BE2C (cell line): ENCODE results near the gene FNIP1.

Experiments
- DNase-seq: peaks from one replicate; pipeline ENCODE4 v3.0.0-alpha.2; 2020
- H3K27me3 ChIP-seq: fragments of 250-450 bp; sonication (Bioruptor Pico); 2 replicates; pipeline ENCODE4 v1.5.1; 2020; ENCODE audit warnings: mild to moderate bottlenecking
- H3K36me3 ChIP-seq: fragments of 250-450 bp; sonication (Bioruptor Pico); 2 replicates; pipeline ENCODE4 v1.5.1; 2020; ENCODE audit warnings: mild to moderate bottlenecking
- H3K4me1 ChIP-seq: fragments of 250-450 bp; sonication (Bioruptor Pico); 2 replicates; pipeline ENCODE4 v1.5.1; 2020
- H3K4me3 ChIP-seq: 2 replicates; pipeline ENCODE4 v1.5.1; 2011; ENCODE audit warnings: low read depth, low read length
- H3K9me3 ChIP-seq: fragments of 250-450 bp; sonication (Bioruptor Pico); 2 replicates; pipeline ENCODE4 v1.5.1; 2020
- TF ChIP-seq, protein P1 (sequence below): IDR thresholded peaks from 2 replicates; pipeline ENCODE4 v1.5.1; 2012; ENCODE audit warnings: mild to moderate bottlenecking, low read depth, low read length

FNIP1 gene

DNA sequence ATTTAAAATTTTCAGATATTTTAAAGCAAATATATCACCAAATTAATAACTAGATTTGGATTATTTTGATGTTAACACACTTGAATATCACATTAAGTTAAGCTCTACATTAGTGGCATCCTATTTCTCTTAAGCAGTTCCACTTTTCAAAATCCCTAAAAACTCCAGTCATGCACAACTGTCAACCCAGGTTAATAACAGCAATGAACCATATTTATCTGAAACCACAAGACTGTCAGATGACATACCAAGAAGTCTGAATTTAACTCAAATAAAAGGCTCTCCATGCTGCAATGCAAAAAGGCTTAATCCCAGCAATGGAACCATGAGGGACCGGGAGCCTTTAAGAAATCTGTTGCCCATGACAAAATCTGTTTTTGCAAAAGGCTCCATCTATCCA lies 27.5 kb downstream of the FNIP1 start:
- Histone ChIP-seq H3K4me1 (no peaks in the 10 kb centered on the region), H3K36me3 (no peaks in the 10 kb centered on the region), H3K27me3 (no peaks in the 10 kb centered on the region), H3K9me3 (no peaks in the 10 kb centered on the region), H3K4me3 (no peak overlapping the region)
- DNase-seq, result no peak
- TF ChIP-seq, protein P1, sequence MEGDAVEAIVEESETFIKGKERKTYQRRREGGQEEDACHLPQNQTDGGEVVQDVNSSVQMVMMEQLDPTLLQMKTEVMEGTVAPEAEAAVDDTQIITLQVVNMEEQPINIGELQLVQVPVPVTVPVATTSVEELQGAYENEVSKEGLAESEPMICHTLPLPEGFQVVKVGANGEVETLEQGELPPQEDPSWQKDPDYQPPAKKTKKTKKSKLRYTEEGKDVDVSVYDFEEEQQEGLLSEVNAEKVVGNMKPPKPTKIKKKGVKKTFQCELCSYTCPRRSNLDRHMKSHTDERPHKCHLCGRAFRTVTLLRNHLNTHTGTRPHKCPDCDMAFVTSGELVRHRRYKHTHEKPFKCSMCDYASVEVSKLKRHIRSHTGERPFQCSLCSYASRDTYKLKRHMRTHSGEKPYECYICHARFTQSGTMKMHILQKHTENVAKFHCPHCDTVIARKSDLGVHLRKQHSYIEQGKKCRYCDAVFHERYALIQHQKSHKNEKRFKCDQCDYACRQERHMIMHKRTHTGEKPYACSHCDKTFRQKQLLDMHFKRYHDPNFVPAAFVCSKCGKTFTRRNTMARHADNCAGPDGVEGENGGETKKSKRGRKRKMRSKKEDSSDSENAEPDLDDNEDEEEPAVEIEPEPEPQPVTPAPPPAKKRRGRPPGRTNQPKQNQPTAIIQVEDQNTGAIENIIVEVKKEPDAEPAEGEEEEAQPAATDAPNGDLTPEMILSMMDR, result no peak

- no peaks in the 10 kb centered on the region for H3K27me3 ChIP-seq
- TF ChIP-seq, protein P1, result no peak
Measured at GRCh38 chr5:131767891-131768290, 28.9 kb downstream of the FNIP1 start.

GRCh38 chr5:131766689-131767088 lies 30.1 kb downstream of the FNIP1 start:
- TF ChIP-seq, protein P1, result no peak
- no peaks in the 10 kb centered on the region for H3K36me3 ChIP-seq
- no peaks in the 10 kb centered on the region for H3K9me3 ChIP-seq
- no peaks in the 10 kb centered on the region for H3K4me1 ChIP-seq
- no peak for DNase-seq
- H3K4me3 ChIP-seq, result no peak overlapping the region
- no peaks in the 10 kb centered on the region for H3K27me3 ChIP-seq

More at GRCh38 chr5:131767891-131768290, 28.9 kb downstream of the FNIP1 start:
- DNase-seq, result no peak
- no peaks in the 10 kb centered on the region for H3K4me1 ChIP-seq
- H3K36me3 ChIP-seq, result no peaks in the 10 kb centered on the region
- H3K4me3 ChIP-seq, result no peak overlapping the region
- H3K9me3 ChIP-seq, result no peaks in the 10 kb centered on the region

DNA sequence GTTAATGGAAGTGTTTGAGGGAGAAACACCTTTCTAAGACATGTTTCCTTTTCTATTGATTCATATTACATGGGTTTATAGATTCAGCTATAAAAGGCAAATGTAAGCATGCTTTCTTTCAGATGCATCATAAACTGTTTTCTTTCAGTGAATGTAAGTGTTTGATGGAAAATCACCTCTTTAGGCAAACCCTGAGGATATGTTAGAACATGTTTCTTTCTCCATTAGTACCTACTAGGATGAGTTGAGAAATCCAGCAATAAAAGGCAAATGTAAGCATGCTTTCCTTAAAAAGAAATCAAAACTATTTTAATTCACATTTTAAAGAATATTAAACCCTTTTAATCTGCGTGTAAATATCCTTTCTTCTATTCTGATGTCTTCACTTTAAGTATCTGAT lies 31.6 kb downstream of the FNIP1 start:
- Histone ChIP-seq H3K9me3 (no peaks in the 10 kb centered on the region), H3K4me1 (no peaks in the 10 kb centered on the region)
- TF ChIP-seq, protein P1, result no peak

DNA sequence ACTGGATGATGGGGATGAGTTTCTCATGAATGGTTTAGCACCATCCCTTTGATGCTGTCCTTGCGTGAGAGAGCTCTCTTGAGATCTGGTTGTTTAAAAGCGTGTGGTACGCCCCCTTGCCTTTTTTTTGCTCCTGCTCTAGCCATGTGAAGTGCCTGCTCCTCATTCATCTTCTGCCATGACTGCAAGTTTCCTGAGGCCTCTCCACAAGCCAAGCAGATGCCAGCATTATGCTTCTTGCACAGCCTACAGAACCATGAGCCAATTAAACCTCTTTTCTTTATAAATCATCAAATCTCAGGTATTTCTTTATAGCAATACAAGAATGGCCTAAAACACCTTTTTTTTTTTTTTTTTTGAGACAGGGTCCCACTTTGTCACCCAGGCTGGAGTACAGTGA lies 32.8 kb downstream of the FNIP1 start:
- Histone ChIP-seq H3K4me3 (no peak overlapping the region), H3K36me3 (no peaks in the 10 kb centered on the region), H3K4me1 (no peaks in the 10 kb centered on the region), H3K27me3 (no peaks in the 10 kb centered on the region), H3K9me3 (no peaks in the 10 kb centered on the region)
- DNase-seq, result no peak
- TF ChIP-seq, protein P1, result no peak

More for the DNA sequence above, 31.6 kb downstream of the FNIP1 start:
- DNase-seq, result no peak
- H3K27me3 ChIP-seq, result no peaks in the 10 kb centered on the region
- H3K36me3 ChIP-seq, result no peaks in the 10 kb centered on the region
- H3K4me3 ChIP-seq, result no peak overlapping the region

DNA sequence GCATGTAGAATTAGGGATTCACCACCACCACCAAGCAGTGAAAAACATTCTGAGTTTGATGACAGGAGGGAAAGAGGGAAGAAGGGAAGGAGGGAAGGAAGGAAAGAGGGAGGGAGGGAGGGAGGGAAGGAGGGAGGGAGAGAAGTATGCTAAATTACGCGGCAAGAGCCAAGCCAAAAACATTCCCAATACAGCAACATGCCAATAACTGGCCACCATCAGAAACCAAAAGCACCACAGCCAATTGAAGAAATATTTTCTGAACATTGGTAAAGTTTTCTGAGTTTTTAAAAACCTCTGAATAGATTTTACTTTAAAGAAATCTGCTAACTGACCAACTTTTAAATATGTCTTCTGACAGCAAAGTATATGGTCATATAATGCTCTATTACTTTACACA lies 36.0 kb downstream of the FNIP1 start:
- H3K36me3 ChIP-seq, result no peaks in the 10 kb centered on the region; the same call in 1 of the 2 replicates
- TF ChIP-seq, protein P1, result no peak
- no peaks in the 10 kb centered on the region for H3K4me1 ChIP-seq
- no peaks in the 10 kb centered on the region for H3K9me3 ChIP-seq
- no peak overlapping the region for H3K4me3 ChIP-seq
- no peaks in the 10 kb centered on the region for H3K27me3 ChIP-seq
- no peak for DNase-seq
